ENCODE data around the gene CEP112. TPM values are rescaled to one million over a fixed set of nuclear protein-coding genes. Genes with fewer than 3 reads are reported as not detected.

Gene CEP112
- total and polyA plus RNA-seq, 2 of the 13 experiments (the other 11 are each of a cell fraction or from before 2014, with no cell fraction given), result 1.2 to 3.4 TPM

DNA sequence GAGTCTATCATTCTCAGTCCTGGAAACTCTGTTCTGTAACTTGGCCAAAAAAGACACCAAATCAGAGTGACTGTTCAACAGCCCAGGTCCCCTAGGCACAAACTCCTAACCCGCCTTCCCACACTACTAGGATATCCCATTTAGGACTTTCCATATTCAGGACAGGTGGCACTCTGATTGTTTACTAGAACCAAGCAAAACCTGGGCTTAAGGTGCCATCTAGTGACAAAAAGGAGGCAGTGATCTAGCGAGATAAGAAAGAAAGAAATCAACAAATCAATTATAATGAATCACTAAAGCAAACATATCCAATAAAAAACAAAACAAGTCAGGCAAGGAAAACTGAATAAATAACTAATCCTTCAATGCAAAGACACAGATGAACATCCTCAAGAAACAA, 203.9 kb downstream of the CEP112 start (continued):
- TF ChIP-seq, protein P1, sequence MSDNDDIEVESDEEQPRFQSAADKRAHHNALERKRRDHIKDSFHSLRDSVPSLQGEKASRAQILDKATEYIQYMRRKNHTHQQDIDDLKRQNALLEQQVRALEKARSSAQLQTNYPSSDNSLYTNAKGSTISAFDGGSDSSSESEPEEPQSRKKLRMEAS (IDR thresholded peaks at IDR 0.05), result no peak
- TF ChIP-seq, protein P2, sequence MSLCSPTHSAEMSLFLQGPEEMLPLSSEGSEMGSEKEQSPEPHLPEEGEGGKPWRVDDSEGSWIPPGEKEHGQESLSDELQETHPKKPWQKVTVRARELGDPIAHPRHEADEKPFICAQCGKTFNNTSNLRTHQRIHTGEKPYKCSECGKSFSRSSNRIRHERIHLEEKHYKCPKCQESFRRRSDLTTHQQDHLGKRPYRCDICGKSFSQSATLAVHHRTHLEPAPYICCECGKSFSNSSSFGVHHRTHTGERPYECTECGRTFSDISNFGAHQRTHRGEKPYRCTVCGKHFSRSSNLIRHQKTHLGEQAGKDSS (CRISPR knock-in tag; IDR thresholded peaks at IDR 0.05; ENCODE audit: borderline replicate concordance, low read depth), result no peak
- TF ChIP-seq ATRX (CRISPR knock-in tag; IDR thresholded peaks at IDR 0.05; ENCODE audit: borderline replicate concordance) (no peak), ZNF644 (CRISPR knock-in tag; IDR thresholded peaks at IDR 0.05; ENCODE audit: low read depth) (no peak), FOSL2 (CRISPR knock-in tag; IDR thresholded peaks at IDR 0.05) (0 out of 2 replicates have a peak, but pooled peaks have one; percentile 5), CBX5 (CRISPR knock-in tag; IDR thresholded peaks at IDR 0.05; ENCODE audit: borderline replicate concordance) (no peak), EHMT2 (IDR thresholded peaks at IDR 0.05; ENCODE audit: borderline replicate concordance, low read depth, low read length) (no peak), ZNF598 (CRISPR knock-in tag; IDR thresholded peaks at IDR 0.05; ENCODE audit: borderline replicate concordance) (no peak), ARNT2 (CRISPR knock-in tag; IDR thresholded peaks at IDR 0.05; ENCODE audit: low read depth) (no peak), ZNF572 (CRISPR knock-in tag; IDR thresholded peaks at IDR 0.05) (no peak), JUN (CRISPR knock-in tag; IDR thresholded peaks at IDR 0.05) (no peak), ZNF331 (CRISPR knock-in tag; IDR thresholded peaks at IDR 0.05) (no peak), NFE2L1 (CRISPR knock-in tag; IDR thresholded peaks at IDR 0.05; ENCODE audit: borderline replicate concordance) (no peak), TGIF2 (CRISPR knock-in tag; IDR thresholded peaks at IDR 0.05) (no peak), ZNF256 (CRISPR knock-in tag; conservative IDR thresholded peaks at IDR 0.05) (no peak), TSC22D2 (CRISPR knock-in tag; IDR thresholded peaks at IDR 0.05; ENCODE audit: borderline replicate concordance) (peak; percentile 40; the same call in 1 of the 2 replicates), TP53 (CRISPR knock-in tag; conservative IDR thresholded peaks at IDR 0.05) (no peak), ZBTB20 (CRISPR knock-in tag; IDR thresholded peaks at IDR 0.05; ENCODE audit: borderline replicate concordance, low read depth) (no peak), SMYD3 (CRISPR knock-in tag; IDR thresholded peaks at IDR 0.05) (no peak), ZNF724P (CRISPR knock-in tag; IDR thresholded peaks at IDR 0.05; ENCODE audit: borderline replicate concordance) (no peak), RFX5 (IDR thresholded peaks at IDR 0.05; ENCODE audit: low read depth, low read length) (no peak), AGO2 (optimal IDR thresholded peaks at IDR 0.05; ENCODE audit: low read depth, low read length) (no peak), THYN1 (CRISPR knock-in tag; IDR thresholded peaks at IDR 0.05; ENCODE audit: borderline replicate concordance, low read depth) (no peak), PHF20 (CRISPR knock-in tag; IDR thresholded peaks at IDR 0.05) (no peak), AGO1 (IDR thresholded peaks at IDR 0.05; ENCODE audit: low read depth, low read length, poor library complexity, severe bottlenecking) (no peak), KDM4B (CRISPR knock-in tag; IDR thresholded peaks at IDR 0.05) (no peak)
- TF ChIP-seq, protein P3, sequence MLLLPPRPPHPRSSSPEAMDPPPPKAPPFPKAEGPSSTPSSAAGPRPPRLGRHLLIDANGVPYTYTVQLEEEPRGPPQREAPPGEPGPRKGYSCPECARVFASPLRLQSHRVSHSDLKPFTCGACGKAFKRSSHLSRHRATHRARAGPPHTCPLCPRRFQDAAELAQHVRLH (CRISPR knock-in tag; IDR thresholded peaks at IDR 0.05; ENCODE audit: borderline replicate concordance, low read depth), result no peak
- TF ChIP-seq, protein P4, sequence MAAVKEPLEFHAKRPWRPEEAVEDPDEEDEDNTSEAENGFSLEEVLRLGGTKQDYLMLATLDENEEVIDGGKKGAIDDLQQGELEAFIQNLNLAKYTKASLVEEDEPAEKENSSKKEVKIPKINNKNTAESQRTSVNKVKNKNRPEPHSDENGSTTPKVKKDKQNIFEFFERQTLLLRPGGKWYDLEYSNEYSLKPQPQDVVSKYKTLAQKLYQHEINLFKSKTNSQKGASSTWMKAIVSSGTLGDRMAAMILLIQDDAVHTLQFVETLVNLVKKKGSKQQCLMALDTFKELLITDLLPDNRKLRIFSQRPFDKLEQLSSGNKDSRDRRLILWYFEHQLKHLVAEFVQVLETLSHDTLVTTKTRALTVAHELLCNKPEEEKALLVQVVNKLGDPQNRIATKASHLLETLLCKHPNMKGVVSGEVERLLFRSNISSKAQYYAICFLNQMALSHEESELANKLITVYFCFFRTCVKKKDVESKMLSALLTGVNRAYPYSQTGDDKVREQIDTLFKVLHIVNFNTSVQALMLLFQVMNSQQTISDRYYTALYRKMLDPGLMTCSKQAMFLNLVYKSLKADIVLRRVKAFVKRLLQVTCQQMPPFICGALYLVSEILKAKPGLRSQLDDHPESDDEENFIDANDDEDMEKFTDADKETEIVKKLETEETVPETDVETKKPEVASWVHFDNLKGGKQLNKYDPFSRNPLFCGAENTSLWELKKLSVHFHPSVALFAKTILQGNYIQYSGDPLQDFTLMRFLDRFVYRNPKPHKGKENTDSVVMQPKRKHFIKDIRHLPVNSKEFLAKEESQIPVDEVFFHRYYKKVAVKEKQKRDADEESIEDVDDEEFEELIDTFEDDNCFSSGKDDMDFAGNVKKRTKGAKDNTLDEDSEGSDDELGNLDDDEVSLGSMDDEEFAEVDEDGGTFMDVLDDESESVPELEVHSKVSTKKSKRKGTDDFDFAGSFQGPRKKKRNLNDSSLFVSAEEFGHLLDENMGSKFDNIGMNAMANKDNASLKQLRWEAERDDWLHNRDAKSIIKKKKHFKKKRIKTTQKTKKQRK (IDR thresholded peaks at IDR 0.05; ENCODE audit: low read length), result no peak
- TF ChIP-seq, protein P5, sequence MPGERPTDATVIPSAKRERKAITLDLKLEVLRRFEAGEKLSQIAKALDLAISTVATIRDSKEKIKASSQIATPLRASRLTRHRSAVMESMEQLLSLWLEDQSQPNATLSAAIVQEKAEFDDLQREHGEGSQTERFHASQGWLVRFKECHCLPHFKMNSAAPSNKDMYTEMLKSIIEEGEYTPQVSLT (CRISPR knock-in tag; IDR thresholded peaks at IDR 0.05; ENCODE audit: borderline replicate concordance, low read depth), result no peak

Measured in HepG2 (cell line).